ENCODE data around the gene AUTS2. TPM values are rescaled to one million over a fixed set of nuclear protein-coding genes. Genes with fewer than 3 reads are reported as not detected.

AUTS2 gene
- polyA plus RNA-seq, 1 donor from 2014 or later: 97.3 TPM

GRCh38 chr7:69844264-69844868 lies 246.1 kb downstream of the AUTS2 start:
- TF ChIP-seq RAD21 (conservative IDR thresholded peaks at IDR 0.05): no peak

GRCh38 chr7:69845721-69846495 lies 247.6 kb downstream of the AUTS2 start:
- H3K9ac ChIP-seq (ENCODE audit: low read length): no peak overlapping the region
- no peaks in the 10 kb centered on the region for H3K9me3 ChIP-seq (ENCODE audit: low read length)
- peaks cover 57% of the 10 kb centered on the region for H3K79me2 ChIP-seq (replicated peaks; ENCODE audit: insufficient read depth, low read length)
- H2AFZ ChIP-seq (ENCODE audit: low read depth, low read length): no peak overlapping the region
- no peak overlapping the region for H3K4me2 ChIP-seq (ENCODE audit: low read length)
- no peaks in the 10 kb centered on the region for H3K36me3 ChIP-seq (ENCODE audit: insufficient read depth, low read length)
- H3K9me2 ChIP-seq (ENCODE audit: insufficient read depth, low read length): no peaks in the 10 kb centered on the region
- no peaks in the 10 kb centered on the region for H3K27me3 ChIP-seq (ENCODE audit: insufficient read depth, low read depth, low read length)
- no peaks in the 10 kb centered on the region for H4K20me1 ChIP-seq (ENCODE audit: insufficient read depth)
- H3F3A ChIP-seq (ENCODE audit: insufficient read depth, low read length, poor library complexity, severe bottlenecking): no peaks in the 10 kb centered on the region
- H3K4me3 ChIP-seq (ENCODE audit: low read length): no peak overlapping the region
- H3K27ac ChIP-seq (ENCODE audit: low read length): no peak overlapping the region
- TF ChIP-seq REST (IDR thresholded peaks at IDR 0.05; ENCODE audit: borderline replicate concordance) (no peak), POLR2AphosphoS5 (IDR thresholded peaks at IDR 0.05) (no peak), TAF1 (IDR thresholded peaks at IDR 0.05; ENCODE audit: low read depth) (no peak), EP300 (conservative IDR thresholded peaks at IDR 0.05; ENCODE audit: poor library complexity, severe bottlenecking) (no peak), SMC3 (conservative IDR thresholded peaks at IDR 0.05; ENCODE audit: poor library complexity) (no peak), RAD21 (conservative IDR thresholded peaks at IDR 0.05) (no peak), CTCF (IDR thresholded peaks at IDR 0.05; ENCODE audit: poor library complexity, severe bottlenecking) (no peak), EZH2 (IDR thresholded peaks at IDR 0.05; ENCODE audit: borderline replicate concordance, insufficient read depth, low read length, poor library complexity, severe bottlenecking) (no peak), MXI1 (conservative IDR thresholded peaks at IDR 0.05; ENCODE audit: poor library complexity, severe bottlenecking) (no peak)

More at GRCh38 chr7:69844264-69844868, 246.1 kb downstream of the AUTS2 start:
- Histone ChIP-seq H3K79me2 (replicated peaks; ENCODE audit: insufficient read depth, low read length) (peaks cover 67% of the 10 kb centered on the region), H4K20me1 (ENCODE audit: insufficient read depth) (no peaks in the 10 kb centered on the region), H3K36me3 (ENCODE audit: insufficient read depth, low read length) (no peaks in the 10 kb centered on the region), H3F3A (ENCODE audit: insufficient read depth, low read length, poor library complexity, severe bottlenecking) (no peaks in the 10 kb centered on the region), H3K4me2 (ENCODE audit: low read length) (no peak overlapping the region), H3K9me2 (ENCODE audit: insufficient read depth, low read length) (no peaks in the 10 kb centered on the region), H3K9me3 (ENCODE audit: low read length) (no peaks in the 10 kb centered on the region), H2AFZ (ENCODE audit: low read depth, low read length) (no peak overlapping the region), H3K27ac (ENCODE audit: low read length) (no peak overlapping the region), H3K4me3 (ENCODE audit: low read length) (no peak overlapping the region), H3K27me3 (ENCODE audit: insufficient read depth, low read depth, low read length) (no peaks in the 10 kb centered on the region), H3K9ac (ENCODE audit: low read length) (no peak overlapping the region)
